Gastroesophageal sphincter (tissue), 4 donors: ENCODE results near the gene ERBB4. TPM values are rescaled to one million over a fixed set of nuclear protein-coding genes. Genes with fewer than 3 reads are reported as not detected.

Experiments
- ATAC-seq: fragments of 150-250 bp; one replicate; pipeline ENCODE4 v1.9.1; 2016; ENCODE audit warnings: mild to moderate bottlenecking, moderate library complexity
- H3K27ac ChIP-seq, 4 donors: fragments of 200-600 bp; sonication (generic) in 3 of 4; 1 replicate in 3 of 4; 2 replicates in 1 of 4; pipeline ENCODE4 v1.5.1; 2016 to 2019
- H3K27me3 ChIP-seq: fragments of 200-600 bp; sonication (generic); one replicate; pipeline ENCODE4 v1.5.1; 2019
- H3K36me3 ChIP-seq, 2 donors: fragments of 200-600 bp; sonication (generic); one replicate each; pipeline ENCODE4 v1.5.1; 2019; ENCODE audit warnings: control low read depth in 1 of 2
- H3K4me1 ChIP-seq, 3 donors: fragments of 200-600 bp; sonication (generic); 1 replicate in 2 of 3; 2 replicates in 1 of 3; pipeline ENCODE4 v1.5.1; 2016 to 2019; ENCODE audit warnings: control low read depth in 2 of 3
- H3K4me3 ChIP-seq, 2 donors: fragments of 200-600 bp; sonication (generic); one replicate each; pipeline ENCODE4 v1.5.1; 2019; ENCODE audit warnings: mild to moderate bottlenecking in 1 of 2, moderate library complexity in 1 of 2
- H3K9me3 ChIP-seq, 3 donors: fragments of 200-600 bp; sonication (generic); one replicate each; pipeline ENCODE4 v1.5.1; 2017 to 2019; ENCODE audit warnings: control low read depth in 2 of 3
- CTCF ChIP-seq, 4 experiments: fragments of 200-600 bp in 2 of 4; fragments of 450-650 bp in 2 of 4; sonication (generic) in 1 of 4; IDR thresholded peaks; one replicate each; pipeline ENCODE4 v1.5.1; 2017 to 2019; ENCODE audit warnings: antibody characterized with exemption in 4 of 4, mild to moderate bottlenecking in 2 of 4, moderate library complexity in 2 of 4
- EP300 ChIP-seq: sonication (generic); formaldehyde crosslinking; IDR thresholded peaks from one replicate; pipeline ENCODE4 v1.6.1; 2017; ENCODE audit warnings: antibody characterized with exemption, mild to moderate bottlenecking
- POLR2A ChIP-seq, 2 donors: fragments of 450-650 bp; IDR thresholded peaks; one replicate each; pipeline ENCODE4 v1.6.1; 2017; ENCODE audit warnings: antibody characterized with exemption in 2 of 2, mild to moderate bottlenecking in 2 of 2, moderate library complexity in 1 of 2
- POLR2AphosphoS5 ChIP-seq: sonication (generic); formaldehyde crosslinking; IDR thresholded peaks from one replicate; pipeline ENCODE4 v1.6.1; 2017; ENCODE audit warnings: antibody characterized with exemption
- WGBS, 2 donors: methylation state at CpG; one replicate each; pipeline ENCODE4 v1.1.5; 2018; ENCODE audit warnings: low coverage in 1 of 2; 5-methylcytosine and 5-hydroxymethylcytosine counted together
- total RNA-seq, 4 donors: library from RNA; depleted of rRNA; stranded (reverse); fragments of >200 nt; gene quantifications; one replicate each; pipeline ENCODE4 v1.1.0, GENCODE V29; 2016

The ERBB4 gene
- total RNA-seq, 4 donors from 2014 or later, result 0.16 to 0.92 (median 0.50) TPM

- Histone ChIP-seq H3K9me3 (no peaks in the 10 kb centered on the region), H3K27ac (no peak overlapping the region), H3K4me1 (no peaks in the 10 kb centered on the region), H3K4me3 (no peak overlapping the region), H3K36me3 (no peaks in the 10 kb centered on the region), H3K27me3 (no peaks in the 10 kb centered on the region)
- 55 to 75% methylated on average over 2 of the region's 2 CpGs for WGBS, 2 donors
- no peak for TF ChIP-seq EP300
- no peak for TF ChIP-seq CTCF (IDR thresholded peaks at IDR 0.05)
- no peak for TF ChIP-seq POLR2A (IDR thresholded peaks at IDR 0.05)
- TF ChIP-seq POLR2AphosphoS5, result no peak
- ATAC-seq, result no peak
Observed at GRCh38 chr2:211900518-211900917, 638.1 kb downstream of the ERBB4 start.

GRCh38 chr2:211900000-211900399, 638.6 kb downstream of the ERBB4 start:
- ATAC-seq, result no peak
- no peak overlapping the region for H3K4me3 ChIP-seq
- no peaks in the 10 kb centered on the region for H3K4me1 ChIP-seq
- 20 to 22% methylated on average over 5 of the region's 5 CpGs for WGBS, 2 donors
- H3K27me3 ChIP-seq, result no peaks in the 10 kb centered on the region
- TF ChIP-seq POLR2AphosphoS5 (no peak), CTCF (IDR thresholded peaks at IDR 0.05) (no peak), POLR2A (IDR thresholded peaks at IDR 0.05) (no peak), EP300 (no peak)
- no peaks in the 10 kb centered on the region for H3K36me3 ChIP-seq
- no peaks in the 10 kb centered on the region for H3K9me3 ChIP-seq
- H3K27ac ChIP-seq, result no peak overlapping the region

- Histone ChIP-seq H3K27ac (no peak overlapping the region), H3K36me3 (no peaks in the 10 kb centered on the region), H3K9me3 (no peaks in the 10 kb centered on the region), H3K4me1 (no peaks in the 10 kb centered on the region), H3K27me3 (no peaks in the 10 kb centered on the region), H3K4me3 (no peak overlapping the region)
- TF ChIP-seq CTCF (IDR thresholded peaks at IDR 0.05) (no peak), POLR2A (IDR thresholded peaks at IDR 0.05) (no peak), EP300 (no peak), POLR2AphosphoS5 (no peak)
- ATAC-seq, result no peak
- WGBS, 2 donors, result 40 to 44% methylated on average over 1 of the region's 1 CpG
Observed at GRCh38 chr2:211898702-211899101, 639.9 kb downstream of the ERBB4 start.

GRCh38 chr2:211881449-211881848, 657.2 kb downstream of the ERBB4 start:
- no peak for ATAC-seq
- no peaks in the 10 kb centered on the region for H3K27me3 ChIP-seq
- no peaks in the 10 kb centered on the region for H3K9me3 ChIP-seq
- no peak overlapping the region for H3K4me3 ChIP-seq
- 75 to 89% methylated on average over 4 to 6 of the region's 6 CpGs for WGBS, 2 donors
- no peaks in the 10 kb centered on the region for H3K4me1 ChIP-seq
- H3K36me3 ChIP-seq, result no peaks in the 10 kb centered on the region
- no peak overlapping the region for H3K27ac ChIP-seq
- TF ChIP-seq CTCF (IDR thresholded peaks at IDR 0.05), result no peak
- no peak for TF ChIP-seq EP300
- no peak for TF ChIP-seq POLR2A (IDR thresholded peaks at IDR 0.05)
- TF ChIP-seq POLR2AphosphoS5, result no peak

- no peak overlapping the region for H3K4me3 ChIP-seq
- TF ChIP-seq POLR2A (IDR thresholded peaks at IDR 0.05) (no peak), POLR2AphosphoS5 (no peak), CTCF (IDR thresholded peaks at IDR 0.05) (no peak), EP300 (no peak)
Observed at GRCh38 chr2:211879323-211879722, 659.3 kb downstream of the ERBB4 start.

More at GRCh38 chr2:211879323-211879722, 659.3 kb downstream of the ERBB4 start:
- H3K27ac ChIP-seq, result no peak overlapping the region
- no peaks in the 10 kb centered on the region for H3K27me3 ChIP-seq
- H3K36me3 ChIP-seq, result no peaks in the 10 kb centered on the region
- no peaks in the 10 kb centered on the region for H3K9me3 ChIP-seq
- H3K4me1 ChIP-seq, result no peaks in the 10 kb centered on the region
- ATAC-seq, result no peak
